SIG-M5 (cell line): ENCODE data around the gene SORCS1.

ENCODE experiments used
- DNase-seq: peaks from one replicate; lab custom pipeline; 2025; lab: John Stamatoyannopoulos, UW

SORCS1 gene

GRCh38 chr10:106897719-106898118 is 266.8 kb downstream of the SORCS1 start:
- no peak for DNase-seq

- no peak for DNase-seq
Measured at GRCh38 chr10:106894692-106895091, 269.8 kb downstream of the SORCS1 start.

- DNase-seq: no peak
Measured at GRCh38 chr10:106877574-106877973, 286.9 kb downstream of the SORCS1 start.

- no peak for DNase-seq
Measured at GRCh38 chr10:106874604-106874889, 290.0 kb downstream of the SORCS1 start.

DNA sequence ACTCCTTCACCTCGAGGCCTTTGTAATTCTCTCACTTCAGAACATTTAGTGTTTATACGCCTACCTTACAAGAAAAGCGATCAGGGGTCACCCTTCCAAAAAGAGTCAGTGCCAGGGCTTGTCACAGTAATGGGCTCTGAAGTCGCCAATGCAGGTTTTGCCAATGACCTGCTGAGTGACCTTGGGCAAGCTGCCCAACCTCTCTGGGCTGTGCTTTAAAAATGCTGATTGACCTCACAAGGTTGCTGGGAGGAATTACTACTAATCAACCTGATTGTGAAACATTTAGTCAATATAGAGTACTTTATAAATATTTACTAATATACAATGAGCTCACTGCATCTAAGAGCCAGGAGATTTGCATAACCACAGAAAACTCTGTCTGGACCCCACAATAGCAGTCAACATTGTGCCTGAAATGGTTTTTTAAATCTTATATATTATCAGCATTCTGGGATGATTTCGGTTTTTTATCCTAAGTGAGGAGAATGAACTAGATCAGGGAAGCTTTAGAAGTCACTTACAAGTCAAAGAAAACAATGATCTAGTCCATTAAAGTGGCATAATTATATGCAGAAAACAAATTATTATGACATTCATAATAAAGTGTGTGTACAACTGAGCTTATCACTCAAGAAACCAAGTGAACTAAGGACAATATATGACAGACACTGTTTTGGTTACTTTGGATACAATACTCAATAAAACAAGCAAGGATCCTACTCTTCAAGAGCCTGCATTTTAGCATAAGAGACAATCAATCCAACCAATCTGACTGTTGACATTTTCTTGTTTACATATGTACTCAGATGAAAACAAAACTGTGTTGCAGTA is 290.5 kb downstream of the SORCS1 start:
- no peak for DNase-seq

GRCh38 chr10:106872176-106872575 is 292.3 kb downstream of the SORCS1 start:
- DNase-seq: no peak

GRCh38 chr10:106866244-106866845 is 298.2 kb downstream of the SORCS1 start:
- no peak for DNase-seq

- no peak for DNase-seq
Measured at GRCh38 chr10:106864031-106864430, 300.5 kb downstream of the SORCS1 start.

- no peak for DNase-seq
Measured at GRCh38 chr10:106863549-106863948, 301.0 kb downstream of the SORCS1 start.

GRCh38 chr10:106859892-106860652 is 304.4 kb downstream of the SORCS1 start:
- no peak for DNase-seq

- no peak for DNase-seq
Measured at GRCh38 chr10:106857728-106858127, 306.8 kb downstream of the SORCS1 start.

DNA sequence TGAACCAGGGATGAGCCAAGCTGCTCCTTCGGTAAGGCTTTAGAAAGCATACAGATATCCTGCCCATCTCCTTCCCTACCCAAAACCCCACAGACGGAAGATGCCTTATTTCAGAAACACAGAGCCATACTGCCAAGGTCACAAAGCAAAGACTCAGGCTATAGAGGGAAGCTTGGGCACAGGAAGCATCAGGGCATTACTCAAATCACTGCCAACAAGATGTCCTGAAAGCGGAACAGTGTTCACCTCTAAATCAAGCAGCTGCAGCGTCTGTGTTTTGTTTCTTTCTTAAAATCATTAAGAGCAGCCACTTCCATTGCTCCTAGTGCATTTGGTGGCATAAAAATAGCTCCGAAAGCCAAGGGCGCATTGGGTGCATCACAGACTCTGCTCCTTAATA is 307.3 kb downstream of the SORCS1 start:
- no peak for DNase-seq

- no peak for DNase-seq
Measured at GRCh38 chr10:106836933-106837663, 327.4 kb downstream of the SORCS1 start.

DNA sequence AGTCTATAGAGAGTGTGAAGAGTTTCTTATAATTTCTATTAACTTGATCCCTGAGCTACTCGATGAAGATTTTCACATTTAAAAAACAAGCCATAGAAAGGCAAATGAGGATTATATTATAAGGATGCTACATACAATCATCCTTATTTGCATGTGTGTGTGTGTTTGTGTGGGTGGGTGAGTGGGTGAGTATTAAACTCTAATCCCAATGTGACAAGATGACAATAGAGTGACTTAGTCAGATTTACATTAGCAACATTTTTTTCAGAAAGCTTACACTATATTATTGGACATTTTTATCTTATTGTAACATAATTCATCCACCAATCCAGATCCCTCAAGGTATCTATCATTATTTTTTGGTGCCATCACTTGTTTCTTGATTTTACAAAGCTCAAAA is 331.7 kb downstream of the SORCS1 start:
- no peak for DNase-seq

GRCh38 chr10:106830471-106830870 is 334.0 kb downstream of the SORCS1 start:
- no peak for DNase-seq

DNA sequence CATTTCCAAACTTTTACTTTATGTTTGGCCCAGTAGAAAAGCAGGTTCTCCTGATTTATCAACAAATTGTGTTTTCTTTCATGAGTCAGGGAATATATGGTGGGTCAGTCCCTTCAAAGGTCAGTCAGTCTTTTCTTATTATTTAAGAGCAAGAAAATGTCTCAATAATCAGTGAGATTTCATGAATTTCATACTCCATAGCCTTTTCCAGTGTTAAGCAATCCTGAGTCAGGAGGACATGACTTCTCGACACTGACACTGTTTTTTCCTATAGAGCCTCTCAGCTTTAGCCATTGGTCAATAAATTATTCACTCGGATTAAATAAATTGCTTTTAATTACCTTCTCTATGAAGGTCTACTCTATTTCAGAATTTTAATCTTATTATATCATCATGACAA is 334.5 kb downstream of the SORCS1 start:
- DNase-seq: no peak

DNA sequence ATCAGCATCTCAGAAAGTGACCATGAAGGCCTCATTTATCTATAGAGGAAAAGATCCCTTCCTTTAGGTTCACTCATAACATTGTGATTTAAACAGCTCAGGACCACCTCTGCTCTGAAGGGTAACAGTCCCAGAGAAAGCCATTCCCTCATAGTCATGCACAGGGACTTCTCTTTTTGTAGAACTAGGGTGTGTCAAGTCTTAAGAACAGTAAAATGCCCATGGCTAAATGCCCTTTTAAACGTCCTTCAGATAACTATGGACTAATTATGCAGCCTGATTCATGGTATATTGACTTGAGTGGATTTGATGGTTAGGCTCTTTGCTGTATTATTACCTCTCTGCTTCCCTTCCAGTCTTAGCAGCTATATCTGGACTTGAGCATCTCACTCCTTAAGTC is 337.8 kb downstream of the SORCS1 start:
- no peak for DNase-seq

GRCh38 chr10:106825576-106826364 is 338.7 kb downstream of the SORCS1 start:
- no peak for DNase-seq

- no peak for DNase-seq
Measured at GRCh38 chr10:106820579-106820978, 343.9 kb downstream of the SORCS1 start.

DNA sequence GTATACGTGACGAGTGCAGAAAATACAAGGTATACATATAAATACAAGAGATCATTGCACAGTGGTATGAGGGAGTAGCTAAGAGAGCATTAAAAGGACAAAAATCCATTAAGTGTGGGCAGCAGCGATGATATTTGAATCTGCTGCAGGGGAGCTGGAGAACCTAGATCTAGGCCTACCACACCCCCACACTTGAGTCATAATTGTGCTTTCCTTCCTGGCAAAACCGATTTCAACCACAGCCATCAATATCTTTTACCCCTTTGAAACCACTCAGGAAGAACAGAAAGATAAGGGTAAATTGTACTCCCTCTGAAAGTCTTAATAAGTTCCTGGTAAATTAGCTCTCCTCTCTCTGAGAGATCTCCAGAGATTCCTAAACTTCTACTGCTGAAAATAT is 345.0 kb downstream of the SORCS1 start:
- DNase-seq: no peak

DNA sequence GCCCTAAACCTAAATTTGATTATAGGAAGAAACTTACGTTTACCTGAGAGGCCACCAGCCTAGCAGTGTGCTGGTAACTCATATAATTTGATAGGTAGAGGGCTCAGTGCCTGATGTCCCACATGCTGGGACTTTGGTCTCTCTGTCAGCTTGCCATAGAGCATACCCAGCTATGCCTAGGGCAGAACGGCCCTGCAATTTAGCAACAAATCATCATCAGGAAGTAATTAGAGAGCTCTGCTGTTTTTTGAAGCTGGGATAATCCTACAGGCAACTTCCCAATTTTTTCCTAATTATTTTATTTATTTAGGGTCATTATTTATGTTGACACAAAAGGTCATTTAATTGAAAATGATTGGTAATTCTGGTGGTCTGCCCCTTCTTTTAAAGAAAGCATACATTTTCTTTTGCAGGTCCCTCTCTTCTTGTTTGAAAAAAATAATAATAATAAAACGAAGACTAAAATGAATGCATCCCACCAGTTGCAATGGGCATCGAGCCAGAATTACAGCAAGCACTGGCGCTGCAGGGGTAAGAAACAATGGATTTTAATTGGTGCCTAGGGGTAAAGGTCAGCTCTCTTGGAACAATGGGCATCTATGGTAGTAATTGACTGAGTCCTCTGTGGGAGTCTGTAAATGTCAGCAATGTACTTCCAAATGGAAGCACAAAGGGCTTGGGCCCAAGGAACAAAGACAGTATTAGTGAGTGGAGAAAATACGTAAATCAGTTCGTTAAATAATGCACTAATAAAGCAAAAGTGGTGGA is 348.0 kb downstream of the SORCS1 start:
- no peak for DNase-seq
